PFSK-1 (cell line): ENCODE data around the gene CAMTA1.

Experiments
- POLR2AphosphoS5 ChIP-seq: IDR thresholded peaks from 2 replicates; pipeline ENCODE4 v1.6.1; 2012; ENCODE audit warnings: low read depth, mild to moderate bottlenecking, control low read depth, low read length, moderate library complexity
- SIN3A ChIP-seq: IDR thresholded peaks from 2 replicates; pipeline ENCODE4 v1.6.1; 2012; ENCODE audit warnings: mild to moderate bottlenecking, low read length, moderate library complexity, borderline replicate concordance; ENCODE audit not compliant: insufficient read depth
- TAF1 ChIP-seq: IDR thresholded peaks from 2 replicates; pipeline ENCODE4 v1.6.1; 2012; ENCODE audit warnings: low read length, control low read depth, borderline replicate concordance; ENCODE audit not compliant: insufficient read depth
- TF ChIP-seq, protein P1 (sequence below), 2 experiments: IDR thresholded peaks; 2 replicates each; pipeline versions ENCODE4 v1.6.1 to v1.8.0; 2011 to 2012; ENCODE audit warnings: low read depth in 2 of 2, low read length in 2 of 2, control low read depth in 1 of 2, inconsistent platforms in 1 of 2, mild to moderate bottlenecking in 1 of 2, moderate library complexity in 1 of 2; ENCODE audit not compliant: insufficient read depth in 1 of 2

- no peak for TF ChIP-seq POLR2AphosphoS5
- TF ChIP-seq, protein P1, sequence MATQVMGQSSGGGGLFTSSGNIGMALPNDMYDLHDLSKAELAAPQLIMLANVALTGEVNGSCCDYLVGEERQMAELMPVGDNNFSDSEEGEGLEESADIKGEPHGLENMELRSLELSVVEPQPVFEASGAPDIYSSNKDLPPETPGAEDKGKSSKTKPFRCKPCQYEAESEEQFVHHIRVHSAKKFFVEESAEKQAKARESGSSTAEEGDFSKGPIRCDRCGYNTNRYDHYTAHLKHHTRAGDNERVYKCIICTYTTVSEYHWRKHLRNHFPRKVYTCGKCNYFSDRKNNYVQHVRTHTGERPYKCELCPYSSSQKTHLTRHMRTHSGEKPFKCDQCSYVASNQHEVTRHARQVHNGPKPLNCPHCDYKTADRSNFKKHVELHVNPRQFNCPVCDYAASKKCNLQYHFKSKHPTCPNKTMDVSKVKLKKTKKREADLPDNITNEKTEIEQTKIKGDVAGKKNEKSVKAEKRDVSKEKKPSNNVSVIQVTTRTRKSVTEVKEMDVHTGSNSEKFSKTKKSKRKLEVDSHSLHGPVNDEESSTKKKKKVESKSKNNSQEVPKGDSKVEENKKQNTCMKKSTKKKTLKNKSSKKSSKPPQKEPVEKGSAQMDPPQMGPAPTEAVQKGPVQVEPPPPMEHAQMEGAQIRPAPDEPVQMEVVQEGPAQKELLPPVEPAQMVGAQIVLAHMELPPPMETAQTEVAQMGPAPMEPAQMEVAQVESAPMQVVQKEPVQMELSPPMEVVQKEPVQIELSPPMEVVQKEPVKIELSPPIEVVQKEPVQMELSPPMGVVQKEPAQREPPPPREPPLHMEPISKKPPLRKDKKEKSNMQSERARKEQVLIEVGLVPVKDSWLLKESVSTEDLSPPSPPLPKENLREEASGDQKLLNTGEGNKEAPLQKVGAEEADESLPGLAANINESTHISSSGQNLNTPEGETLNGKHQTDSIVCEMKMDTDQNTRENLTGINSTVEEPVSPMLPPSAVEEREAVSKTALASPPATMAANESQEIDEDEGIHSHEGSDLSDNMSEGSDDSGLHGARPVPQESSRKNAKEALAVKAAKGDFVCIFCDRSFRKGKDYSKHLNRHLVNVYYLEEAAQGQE (IDR thresholded peaks at IDR 0.05; ENCODE audit: insufficient read depth in 1 of 2, low read depth in 2 of 2, low read length in 2 of 2) = no peak
- TF ChIP-seq SIN3A = no peak
- no peak for TF ChIP-seq TAF1
Measured at GRCh38 chr1:6835139-6835538, 49.9 kb downstream of the CAMTA1 start.
